NCI-H446 (cell line): ENCODE data around the gene DIS3L2.
"Not testable (repeated sequence)": the region's sequence is repeated elsewhere in the genome, so short reads cannot be mapped to it uniquely, and the experiment has no call there.

ENCODE experiments used
- DNase-seq, 2 experiments: peaks; one replicate each; lab custom pipeline; 2025; lab: John Stamatoyannopoulos, UW

The DIS3L2 gene

GRCh38 chr2:232115728-232116361 is 154.3 kb downstream of the DIS3L2 start:
- not testable (repeated sequence) for DNase-seq

GRCh38 chr2:232116852-232117251 is 155.3 kb downstream of the DIS3L2 start:
- DNase-seq = no peak

GRCh38 chr2:232117413-232117812 is 155.9 kb downstream of the DIS3L2 start:
- DNase-seq = no peak

- DNase-seq = no peak
Observed at GRCh38 chr2:232120911-232121310, 159.4 kb downstream of the DIS3L2 start.

GRCh38 chr2:232124309-232124708 is 162.8 kb downstream of the DIS3L2 start:
- DNase-seq = no peak

GRCh38 chr2:232126301-232127099 is 165.0 kb downstream of the DIS3L2 start:
- DNase-seq = no peak

GRCh38 chr2:232129483-232129882 is 168.0 kb downstream of the DIS3L2 start:
- no peak for DNase-seq

GRCh38 chr2:232132181-232132580 is 170.7 kb downstream of the DIS3L2 start:
- no peak for DNase-seq

- no peak for DNase-seq
Observed at GRCh38 chr2:232133078-232133477, 171.6 kb downstream of the DIS3L2 start.

GRCh38 chr2:232134939-232135338 is 173.4 kb downstream of the DIS3L2 start:
- DNase-seq = no peak

- no peak for DNase-seq
Observed at GRCh38 chr2:232137356-232138147, 176.0 kb downstream of the DIS3L2 start.

- DNase-seq = no peak
Observed at GRCh38 chr2:232138441-232138840, 176.9 kb downstream of the DIS3L2 start.

GRCh38 chr2:232139171-232139594 is 177.7 kb downstream of the DIS3L2 start:
- no peak for DNase-seq

GRCh38 chr2:232139786-232140562 is 178.5 kb downstream of the DIS3L2 start:
- DNase-seq = no peak

- DNase-seq = no peak
Observed at GRCh38 chr2:232141591-232141990, 180.1 kb downstream of the DIS3L2 start.

- peak in 1 of 2 experiments; percentile 40 for DNase-seq
Observed at GRCh38 chr2:232142049-232142448, 180.5 kb downstream of the DIS3L2 start.

- no peak for DNase-seq
Observed at GRCh38 chr2:232142502-232142901, 181.0 kb downstream of the DIS3L2 start.

- DNase-seq = no peak
Observed at GRCh38 chr2:232146294-232146693, 184.8 kb downstream of the DIS3L2 start.

- no peak for DNase-seq
Observed at GRCh38 chr2:232147440-232148077, 186.0 kb downstream of the DIS3L2 start.

- DNase-seq = no peak
Observed at GRCh38 chr2:232162187-232162586, 200.7 kb downstream of the DIS3L2 start.

GRCh38 chr2:232170396-232170795 is 208.9 kb downstream of the DIS3L2 start:
- DNase-seq = no peak
